ENCODE results near the gene ANKRD63.

DNA sequence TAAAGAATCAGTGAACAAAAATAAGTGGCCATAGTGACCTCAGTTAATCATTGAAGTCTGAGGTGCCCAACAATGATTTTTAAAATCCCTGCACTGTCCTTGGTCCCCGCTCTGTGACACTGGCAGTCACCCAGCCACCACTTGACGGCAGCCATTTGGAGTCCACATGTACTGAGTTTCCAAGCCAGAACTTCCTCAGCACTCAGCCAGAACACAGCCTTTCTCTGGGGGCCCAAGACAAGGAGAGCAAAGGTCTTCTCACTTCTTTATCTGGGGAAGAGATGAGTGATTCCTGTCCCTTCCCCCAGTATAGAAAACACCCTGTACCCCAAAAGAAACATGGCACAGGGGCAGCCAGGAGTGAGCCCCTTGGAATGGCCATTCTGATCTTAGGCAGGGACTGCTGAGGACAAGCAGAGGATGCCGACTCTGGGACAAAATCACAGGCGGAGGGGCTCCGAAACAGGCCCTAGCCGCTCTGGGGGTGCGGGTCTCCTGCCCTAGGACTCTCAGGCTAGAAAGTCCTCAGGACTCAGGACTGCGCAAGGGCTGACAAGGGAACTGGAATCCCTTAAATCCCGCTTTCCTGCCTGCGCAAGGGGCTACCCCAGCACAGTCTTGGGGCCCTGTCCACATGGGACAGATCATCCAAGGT, 31.3 kb downstream of the ANKRD63 start:
- TF ChIP-seq, protein P1, sequence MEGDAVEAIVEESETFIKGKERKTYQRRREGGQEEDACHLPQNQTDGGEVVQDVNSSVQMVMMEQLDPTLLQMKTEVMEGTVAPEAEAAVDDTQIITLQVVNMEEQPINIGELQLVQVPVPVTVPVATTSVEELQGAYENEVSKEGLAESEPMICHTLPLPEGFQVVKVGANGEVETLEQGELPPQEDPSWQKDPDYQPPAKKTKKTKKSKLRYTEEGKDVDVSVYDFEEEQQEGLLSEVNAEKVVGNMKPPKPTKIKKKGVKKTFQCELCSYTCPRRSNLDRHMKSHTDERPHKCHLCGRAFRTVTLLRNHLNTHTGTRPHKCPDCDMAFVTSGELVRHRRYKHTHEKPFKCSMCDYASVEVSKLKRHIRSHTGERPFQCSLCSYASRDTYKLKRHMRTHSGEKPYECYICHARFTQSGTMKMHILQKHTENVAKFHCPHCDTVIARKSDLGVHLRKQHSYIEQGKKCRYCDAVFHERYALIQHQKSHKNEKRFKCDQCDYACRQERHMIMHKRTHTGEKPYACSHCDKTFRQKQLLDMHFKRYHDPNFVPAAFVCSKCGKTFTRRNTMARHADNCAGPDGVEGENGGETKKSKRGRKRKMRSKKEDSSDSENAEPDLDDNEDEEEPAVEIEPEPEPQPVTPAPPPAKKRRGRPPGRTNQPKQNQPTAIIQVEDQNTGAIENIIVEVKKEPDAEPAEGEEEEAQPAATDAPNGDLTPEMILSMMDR (IDR thresholded peaks at IDR 0.05; ENCODE audit: low read depth, low read length, poor library complexity, severe bottlenecking), result no peak
- TF ChIP-seq EZH2phosphoT487 (IDR thresholded peaks at IDR 0.05; ENCODE audit: borderline replicate concordance, low read length), result no peak
